HEK293 (cell line): ENCODE data around the gene C2CD3.
"Not testable (repeated sequence)": the region's sequence is repeated elsewhere in the genome, so short reads cannot be mapped to it uniquely, and the experiment has no call there.

Experiments used
- CTCF ChIP-seq: fragments of 450-650 bp; formaldehyde crosslinking; IDR thresholded peaks from 2 replicates; pipeline ENCODE4 v1.5.1; 2016; ENCODE audit warnings: missing biosample characterization, missing genetic modification characterization
- KLF7 ChIP-seq: fragments of 450-650 bp; formaldehyde crosslinking; IDR thresholded peaks from 2 replicates; pipeline ENCODE4 v1.5.1; 2016; ENCODE audit warnings: missing biosample characterization, missing genetic modification characterization, borderline replicate concordance
- PBX3 ChIP-seq: sonication (generic); formaldehyde crosslinking; IDR thresholded peaks from 2 replicates; pipeline ENCODE4 v1.8.1; 2022; ENCODE audit warnings: mild to moderate bottlenecking, moderate library complexity, missing genetic modification reagents
- REST ChIP-seq: fragments of 450-650 bp; formaldehyde crosslinking; IDR thresholded peaks from 2 replicates; pipeline ENCODE4 v1.5.1; 2016; ENCODE audit warnings: missing biosample characterization, missing genetic modification characterization
- TCF7L2 ChIP-seq: IDR thresholded peaks from 2 replicates; pipeline ENCODE4 v1.6.1; 2011; ENCODE audit warnings: low read depth, mild to moderate bottlenecking, inconsistent platforms, low read length, moderate library complexity, borderline replicate concordance
- ZBTB8A ChIP-seq: fragments of 450-650 bp; formaldehyde crosslinking; IDR thresholded peaks from 2 replicates; pipeline ENCODE4 v1.5.1; 2016; ENCODE audit warnings: missing biosample characterization, missing genetic modification characterization
- ZNF146 ChIP-seq: fragments of 450-650 bp; formaldehyde crosslinking; IDR thresholded peaks from 2 replicates; pipeline ENCODE4 v1.5.1; 2016; ENCODE audit warnings: missing biosample characterization, missing genetic modification characterization
- ZNF585B ChIP-seq: fragments of 450-650 bp; formaldehyde crosslinking; IDR thresholded peaks from 2 replicates; pipeline ENCODE4 v1.5.1; 2016; ENCODE audit warnings: missing biosample characterization, missing genetic modification characterization
- ZNF670 ChIP-seq: fragments of 450-650 bp; formaldehyde crosslinking; IDR thresholded peaks from 2 replicates; pipeline ENCODE4 v1.5.1; 2016; ENCODE audit warnings: missing biosample characterization, missing genetic modification characterization, low read depth

- TF ChIP-seq ZBTB8A (tag by site-specific recombination); CTCF (tag by site-specific recombination); ZNF670 (tag by site-specific recombination); ZNF585B (tag by site-specific recombination); PBX3 (CRISPR knock-in tag); REST (tag by site-specific recombination); KLF7 (tag by site-specific recombination); TCF7L2; ZNF146: not testable (repeated sequence)
Measured at GRCh38 chr11:74063628-74064027, 107.2 kb downstream of the C2CD3 start.
